Panc1 (cell line): ENCODE results near the gene CDK5RAP2. TPM values are rescaled to one million over a fixed set of nuclear protein-coding genes. Genes with fewer than 3 reads are reported as not detected.

Experiments
- ATAC-seq: fragments of 200-7000 bp; cut with Tn5 transposase; 2 replicates; pipeline ENCODE4 v1.9.1; 2020; ENCODE audit warnings: mild to moderate bottlenecking, moderate library complexity
- BruUV-seq: library from RNA; stranded (reverse); fragments of 400-500 nt; replicated peaks from 2 replicates; lab custom pipeline; 2021; lab: Mats Ljungman, UMichigan
- CTCF ChIA-PET: fragments of 300-600 bp; sonication (Branson Sonifier 250); formaldehyde crosslinking; loops from one replicate; lab custom pipeline; 2022; ENCODE audit warnings: antibody characterized with exemption; lab: Charles Lee
- POLR2A ChIA-PET: fragments of 300-600 bp; sonication (Branson Sonifier 250); formaldehyde crosslinking; loops from one replicate; lab custom pipeline; 2022; ENCODE audit warnings: antibody characterized with exemption; lab: Charles Lee
- DNase-seq: peaks from one replicate; pipeline ENCODE4 v3.0.0-alpha.2; 2010; ENCODE audit warnings: low read depth, low spot score
- H3K27ac ChIP-seq: 2 replicates; pipeline ENCODE4 v1.5.1; 2011; ENCODE audit warnings: mild to moderate bottlenecking, low read length, inconsistent platforms
- H3K27me3 ChIP-seq: fragments of 200-500 bp; sonication (Bioruptor generic); 2 replicates; pipeline ENCODE4 v1.6.0; 2014; ENCODE audit warnings: low read length, inconsistent platforms; ENCODE audit not compliant: control insufficient read depth, insufficient read depth
- H3K36me3 ChIP-seq: fragments of 200-500 bp; sonication (Bioruptor generic); 2 replicates; pipeline ENCODE4 v1.5.1; 2014; ENCODE audit warnings: inconsistent platforms, mild to moderate bottlenecking, low read length, moderate library complexity; ENCODE audit not compliant: control insufficient read depth, insufficient read depth
- H3K4me1 ChIP-seq: 2 replicates; pipeline ENCODE4 v1.5.1; 2011; ENCODE audit warnings: inconsistent platforms, mild to moderate bottlenecking, low read length, moderate library complexity; ENCODE audit not compliant: control insufficient read depth, insufficient read depth
- H3K4me3 ChIP-seq, 2 experiments: 2 replicates each; pipeline ENCODE4 v1.5.1; 2011 to 2012; ENCODE audit warnings: low read depth in 2 of 2, low read length in 2 of 2, mild to moderate bottlenecking in 2 of 2, inconsistent platforms in 1 of 2, moderate library complexity in 1 of 2
- H3K9me3 ChIP-seq: fragments of 200-500 bp; sonication (Bioruptor generic); 2 replicates; pipeline ENCODE4 v1.5.1; 2014; ENCODE audit warnings: low read depth, mild to moderate bottlenecking, inconsistent platforms, low read length, moderate library complexity; ENCODE audit not compliant: control insufficient read depth, insufficient read depth
- POLR2AphosphoS5 ChIP-seq: IDR thresholded peaks from 2 replicates; pipeline ENCODE4 v1.6.1; 2012; ENCODE audit warnings: mild to moderate bottlenecking, low read depth, low read length, moderate library complexity
- SIN3A ChIP-seq: IDR thresholded peaks from 2 replicates; pipeline ENCODE4 v1.6.1; 2012; ENCODE audit warnings: low read depth, mild to moderate bottlenecking, low read length, moderate library complexity, borderline replicate concordance; ENCODE audit not compliant: insufficient read depth
- TCF7L2 ChIP-seq: IDR thresholded peaks from 2 replicates; pipeline ENCODE4 v1.6.1; 2011; ENCODE audit warnings: mild to moderate bottlenecking, low read depth, low read length, inconsistent platforms
- in situ Hi-C: cut with HindIII; loops from 2 replicates; pipeline ENCODE4 v1.10.0; 2016; ENCODE audit warnings: low sequenced_read_pairs, low pct_unique_long_range_greater_than_20kb
- intact Hi-C: fragments of 100-400 bp; cut with micrococcal nuclease; formaldehyde crosslinking; loops from one replicate; pipeline ENCODE4 v1.10.0; 2022; ENCODE audit not compliant: unreplicated experiment
- total RNA-seq: library from RNA; stranded (reverse); gene quantifications from one replicate; pipeline ENCODE4 v1.2.1, GENCODE V29; 2021; ENCODE audit not compliant: unreplicated experiment
- TF ChIP-seq, protein P1 (sequence below): fragments of 450-650 bp; IDR thresholded peaks from 2 replicates; pipeline ENCODE4 v1.5.1; 2017; ENCODE audit warnings: mild to moderate bottlenecking
- TF ChIP-seq, protein P2 (sequence below), 2 experiments: IDR thresholded peaks; 2 replicates each; pipeline ENCODE4 v1.6.1; 2011 to 2012; ENCODE audit warnings: low read depth in 2 of 2, control low read depth in 1 of 2, low read length in 1 of 2, mild to moderate bottlenecking in 1 of 2, moderate library complexity in 1 of 2; ENCODE audit not compliant: insufficient read depth in 1 of 2

The CDK5RAP2 gene
- total RNA-seq, 1 experiment from 2014 or later: 47.7 TPM

DNA sequence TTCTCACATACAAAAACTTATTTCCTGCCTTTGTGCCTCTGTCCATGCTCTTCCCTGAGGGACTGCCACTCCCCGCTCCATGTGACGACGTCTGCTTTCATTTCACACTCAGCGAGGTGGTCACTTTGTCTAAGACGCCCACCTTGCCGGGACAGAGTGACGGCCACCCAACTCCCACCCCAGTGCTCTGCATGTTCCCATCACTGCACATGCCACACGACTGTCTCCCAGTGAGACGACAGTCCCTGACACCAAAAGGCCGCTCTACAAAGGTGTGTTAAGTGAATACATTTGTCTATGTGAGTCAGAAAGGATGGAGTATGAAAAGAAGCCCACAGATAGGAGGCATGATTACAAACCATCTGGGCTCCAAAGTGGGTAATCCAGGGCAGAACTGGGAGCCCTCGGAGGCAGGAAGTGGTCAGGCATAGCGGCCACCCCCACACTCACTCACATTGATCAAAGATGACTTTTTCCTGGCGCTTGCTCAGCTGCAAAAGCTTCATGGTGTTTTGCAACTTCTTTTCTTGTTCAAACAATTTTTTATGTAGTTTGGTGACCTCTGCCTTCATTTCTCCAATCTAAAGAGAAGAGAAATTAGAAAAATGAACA is 185.8 kb downstream of the CDK5RAP2 start:
- in situ Hi-C loops (no loop called here), intact Hi-C loops (no loop called here)
- TF ChIP-seq, protein P1, sequence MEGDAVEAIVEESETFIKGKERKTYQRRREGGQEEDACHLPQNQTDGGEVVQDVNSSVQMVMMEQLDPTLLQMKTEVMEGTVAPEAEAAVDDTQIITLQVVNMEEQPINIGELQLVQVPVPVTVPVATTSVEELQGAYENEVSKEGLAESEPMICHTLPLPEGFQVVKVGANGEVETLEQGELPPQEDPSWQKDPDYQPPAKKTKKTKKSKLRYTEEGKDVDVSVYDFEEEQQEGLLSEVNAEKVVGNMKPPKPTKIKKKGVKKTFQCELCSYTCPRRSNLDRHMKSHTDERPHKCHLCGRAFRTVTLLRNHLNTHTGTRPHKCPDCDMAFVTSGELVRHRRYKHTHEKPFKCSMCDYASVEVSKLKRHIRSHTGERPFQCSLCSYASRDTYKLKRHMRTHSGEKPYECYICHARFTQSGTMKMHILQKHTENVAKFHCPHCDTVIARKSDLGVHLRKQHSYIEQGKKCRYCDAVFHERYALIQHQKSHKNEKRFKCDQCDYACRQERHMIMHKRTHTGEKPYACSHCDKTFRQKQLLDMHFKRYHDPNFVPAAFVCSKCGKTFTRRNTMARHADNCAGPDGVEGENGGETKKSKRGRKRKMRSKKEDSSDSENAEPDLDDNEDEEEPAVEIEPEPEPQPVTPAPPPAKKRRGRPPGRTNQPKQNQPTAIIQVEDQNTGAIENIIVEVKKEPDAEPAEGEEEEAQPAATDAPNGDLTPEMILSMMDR: no peak
- no peak overlapping the region for H3K4me3 ChIP-seq
- no peaks in the 10 kb centered on the region for H3K9me3 ChIP-seq
- H3K27ac ChIP-seq: no peak overlapping the region
- ChIA-PET POLR2A (no interaction called here), CTCF (no interaction called here)
- H3K4me1 ChIP-seq: no peaks in the 10 kb centered on the region
- H3K27me3 ChIP-seq: no peaks in the 10 kb centered on the region
- no TSS peak for BruUV-seq
- ATAC-seq: no peak
- peaks cover 2% of the 10 kb centered on the region; the same call in 1 of the 2 replicates for H3K36me3 ChIP-seq
- DNase-seq: no peak

DNA sequence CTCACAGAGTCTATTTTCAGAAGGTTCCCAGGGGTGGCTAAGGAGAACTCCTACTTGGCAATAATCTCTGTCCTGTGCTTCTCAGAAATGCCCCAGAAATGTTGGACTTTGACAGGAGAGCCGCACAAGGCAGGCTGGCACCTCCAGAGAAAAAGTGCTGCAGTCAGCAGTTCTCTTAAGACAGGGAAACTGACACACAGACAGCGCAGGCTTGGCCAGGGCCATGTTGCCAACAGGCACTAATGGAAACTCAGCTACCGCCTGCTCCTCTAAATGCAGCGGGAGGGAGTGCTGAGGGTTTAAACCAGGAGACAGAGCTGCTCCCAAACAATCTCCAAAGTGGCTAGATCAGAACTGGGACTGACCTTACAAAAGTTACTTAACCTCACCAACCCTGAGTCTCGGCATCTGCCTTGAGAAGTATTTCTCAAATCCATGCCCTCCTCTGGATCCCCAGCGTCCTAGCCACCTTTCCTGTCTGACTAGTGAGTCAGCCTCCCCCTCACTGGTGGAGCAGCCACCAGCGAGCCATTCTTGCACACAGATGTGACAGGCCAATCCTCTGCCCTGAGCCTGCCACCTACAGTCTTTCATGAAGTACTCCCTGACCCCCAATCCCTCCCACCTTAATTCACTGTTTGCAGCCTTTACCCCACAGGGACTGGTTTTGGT is 186.4 kb downstream of the CDK5RAP2 start:
- ChIA-PET POLR2A (no interaction called here), CTCF (no interaction called here)
- Histone ChIP-seq H3K9me3 (no peaks in the 10 kb centered on the region), H3K27me3 (no peaks in the 10 kb centered on the region), H3K4me1 (no peaks in the 10 kb centered on the region), H3K36me3 (peaks cover 2% of the 10 kb centered on the region; the same call in 1 of the 2 replicates), H3K4me3 (no peak overlapping the region), H3K27ac (no peak overlapping the region)
- in situ Hi-C loops: no loop called here
- intact Hi-C loops: no loop called here
- ATAC-seq: no peak
- no peak for DNase-seq
- no TSS peak for BruUV-seq
- TF ChIP-seq POLR2AphosphoS5 (no peak), TCF7L2 (no peak), SIN3A (no peak)
- TF ChIP-seq, protein P1: no peak
- TF ChIP-seq, protein P2, sequence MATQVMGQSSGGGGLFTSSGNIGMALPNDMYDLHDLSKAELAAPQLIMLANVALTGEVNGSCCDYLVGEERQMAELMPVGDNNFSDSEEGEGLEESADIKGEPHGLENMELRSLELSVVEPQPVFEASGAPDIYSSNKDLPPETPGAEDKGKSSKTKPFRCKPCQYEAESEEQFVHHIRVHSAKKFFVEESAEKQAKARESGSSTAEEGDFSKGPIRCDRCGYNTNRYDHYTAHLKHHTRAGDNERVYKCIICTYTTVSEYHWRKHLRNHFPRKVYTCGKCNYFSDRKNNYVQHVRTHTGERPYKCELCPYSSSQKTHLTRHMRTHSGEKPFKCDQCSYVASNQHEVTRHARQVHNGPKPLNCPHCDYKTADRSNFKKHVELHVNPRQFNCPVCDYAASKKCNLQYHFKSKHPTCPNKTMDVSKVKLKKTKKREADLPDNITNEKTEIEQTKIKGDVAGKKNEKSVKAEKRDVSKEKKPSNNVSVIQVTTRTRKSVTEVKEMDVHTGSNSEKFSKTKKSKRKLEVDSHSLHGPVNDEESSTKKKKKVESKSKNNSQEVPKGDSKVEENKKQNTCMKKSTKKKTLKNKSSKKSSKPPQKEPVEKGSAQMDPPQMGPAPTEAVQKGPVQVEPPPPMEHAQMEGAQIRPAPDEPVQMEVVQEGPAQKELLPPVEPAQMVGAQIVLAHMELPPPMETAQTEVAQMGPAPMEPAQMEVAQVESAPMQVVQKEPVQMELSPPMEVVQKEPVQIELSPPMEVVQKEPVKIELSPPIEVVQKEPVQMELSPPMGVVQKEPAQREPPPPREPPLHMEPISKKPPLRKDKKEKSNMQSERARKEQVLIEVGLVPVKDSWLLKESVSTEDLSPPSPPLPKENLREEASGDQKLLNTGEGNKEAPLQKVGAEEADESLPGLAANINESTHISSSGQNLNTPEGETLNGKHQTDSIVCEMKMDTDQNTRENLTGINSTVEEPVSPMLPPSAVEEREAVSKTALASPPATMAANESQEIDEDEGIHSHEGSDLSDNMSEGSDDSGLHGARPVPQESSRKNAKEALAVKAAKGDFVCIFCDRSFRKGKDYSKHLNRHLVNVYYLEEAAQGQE (IDR thresholded peaks at IDR 0.05; ENCODE audit: insufficient read depth in 1 of 2, low read depth in 2 of 2, low read length in 1 of 2): no peak
